ENCODE data around the gene DIAPH2.

DNA sequence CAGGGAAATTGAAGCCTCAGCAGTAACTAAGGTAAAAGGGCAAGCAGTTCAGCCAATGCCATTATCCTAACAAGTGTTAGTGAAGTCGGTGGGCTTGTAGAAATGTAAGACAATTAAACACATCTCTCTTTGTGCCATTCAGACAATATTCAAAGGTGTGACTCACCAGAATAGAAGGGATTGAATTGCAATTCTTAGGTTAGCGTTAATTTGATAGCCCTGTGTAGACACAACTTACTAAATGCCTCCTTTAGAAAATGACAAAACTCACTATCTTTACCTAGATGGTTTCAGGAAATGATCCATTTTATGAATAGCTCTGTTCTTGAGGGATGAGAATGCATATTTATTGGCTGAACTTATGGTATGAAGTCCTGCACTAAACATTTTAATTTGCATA lies 234.2 kb downstream of the DIAPH2 start:
- TF ChIP-seq, protein P1, sequence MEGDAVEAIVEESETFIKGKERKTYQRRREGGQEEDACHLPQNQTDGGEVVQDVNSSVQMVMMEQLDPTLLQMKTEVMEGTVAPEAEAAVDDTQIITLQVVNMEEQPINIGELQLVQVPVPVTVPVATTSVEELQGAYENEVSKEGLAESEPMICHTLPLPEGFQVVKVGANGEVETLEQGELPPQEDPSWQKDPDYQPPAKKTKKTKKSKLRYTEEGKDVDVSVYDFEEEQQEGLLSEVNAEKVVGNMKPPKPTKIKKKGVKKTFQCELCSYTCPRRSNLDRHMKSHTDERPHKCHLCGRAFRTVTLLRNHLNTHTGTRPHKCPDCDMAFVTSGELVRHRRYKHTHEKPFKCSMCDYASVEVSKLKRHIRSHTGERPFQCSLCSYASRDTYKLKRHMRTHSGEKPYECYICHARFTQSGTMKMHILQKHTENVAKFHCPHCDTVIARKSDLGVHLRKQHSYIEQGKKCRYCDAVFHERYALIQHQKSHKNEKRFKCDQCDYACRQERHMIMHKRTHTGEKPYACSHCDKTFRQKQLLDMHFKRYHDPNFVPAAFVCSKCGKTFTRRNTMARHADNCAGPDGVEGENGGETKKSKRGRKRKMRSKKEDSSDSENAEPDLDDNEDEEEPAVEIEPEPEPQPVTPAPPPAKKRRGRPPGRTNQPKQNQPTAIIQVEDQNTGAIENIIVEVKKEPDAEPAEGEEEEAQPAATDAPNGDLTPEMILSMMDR (conservative IDR thresholded peaks at IDR 0.05; ENCODE audit: low read depth, low read length): no peak
- TF ChIP-seq EZH2 (IDR thresholded peaks at IDR 0.05; ENCODE audit: borderline replicate concordance, low read depth, low read length, poor library complexity, severe bottlenecking): no peak
